GM19467 (cell line): ENCODE data around the gene ZFR.
"Not testable (repeated sequence)": the region's sequence is repeated elsewhere in the genome, so short reads cannot be mapped to it uniquely, and the experiment has no call there.

Source experiments
- ATAC-seq: cut with Tn5 transposase; IDR thresholded peaks from one replicate; pipeline ENCODE4 v1.9.1; 2021; ENCODE audit warnings: mild to moderate bottlenecking, moderate library complexity; ENCODE audit not compliant: unreplicated experiment

Gene ZFR

DNA sequence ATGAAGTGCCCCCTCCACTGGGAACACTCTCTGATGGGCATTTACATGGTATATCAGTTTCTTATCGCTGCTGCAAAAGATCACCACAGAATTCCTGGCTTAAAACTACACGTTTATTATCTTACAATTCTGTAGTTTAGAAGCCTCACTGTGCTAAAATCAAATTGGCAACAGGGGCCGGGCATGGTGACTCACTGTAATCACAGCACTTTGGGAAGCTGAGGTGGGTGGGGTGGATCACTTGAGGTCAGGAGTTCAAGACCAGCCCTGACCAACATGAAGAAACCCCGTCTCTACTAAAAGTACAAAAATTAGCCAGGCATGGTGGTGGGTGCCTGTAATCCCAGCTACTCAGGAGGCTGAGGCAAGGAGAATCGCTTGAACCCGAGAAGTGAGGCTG is 7.8 kb upstream of the ZFR start:
- ATAC-seq: not testable (repeated sequence)

DNA sequence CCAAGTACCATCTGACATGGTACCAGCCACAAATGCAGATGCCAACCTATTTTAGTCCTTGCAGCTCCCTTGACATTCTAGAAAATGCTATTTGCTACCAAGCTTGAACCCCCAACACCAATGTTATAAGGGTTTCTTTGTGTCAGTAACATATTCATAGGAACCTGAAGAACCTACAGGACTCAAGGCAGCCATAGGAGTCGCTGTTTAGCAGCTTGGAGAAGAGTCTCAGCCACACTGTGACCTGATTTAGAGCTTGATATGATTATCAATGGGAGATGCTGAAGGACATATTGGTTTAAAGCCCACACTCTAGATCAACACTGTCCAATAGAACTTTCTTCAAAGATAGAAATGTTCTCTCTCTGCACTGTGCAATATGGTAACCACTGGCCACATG is 6.4 kb upstream of the ZFR start:
- no peak for ATAC-seq

DNA sequence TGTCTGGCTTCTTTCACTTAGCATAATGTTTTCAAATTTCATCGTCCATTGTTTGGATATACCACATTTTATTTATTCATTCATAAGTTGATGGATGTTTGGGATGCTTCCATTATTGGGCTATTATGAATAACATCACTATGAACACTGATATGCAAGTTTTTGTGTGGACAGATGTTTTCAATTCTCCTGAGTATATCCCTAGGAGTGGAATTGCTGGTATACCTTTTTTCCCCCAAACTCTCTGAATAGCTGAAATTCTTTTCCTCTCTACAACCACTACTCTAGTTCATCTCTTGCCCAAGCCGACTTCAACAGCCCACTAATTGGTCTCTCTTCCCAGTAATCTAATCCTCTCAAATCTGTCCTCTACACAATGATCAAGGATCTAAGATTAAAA is 4.7 kb upstream of the ZFR start:
- ATAC-seq: no peak

DNA sequence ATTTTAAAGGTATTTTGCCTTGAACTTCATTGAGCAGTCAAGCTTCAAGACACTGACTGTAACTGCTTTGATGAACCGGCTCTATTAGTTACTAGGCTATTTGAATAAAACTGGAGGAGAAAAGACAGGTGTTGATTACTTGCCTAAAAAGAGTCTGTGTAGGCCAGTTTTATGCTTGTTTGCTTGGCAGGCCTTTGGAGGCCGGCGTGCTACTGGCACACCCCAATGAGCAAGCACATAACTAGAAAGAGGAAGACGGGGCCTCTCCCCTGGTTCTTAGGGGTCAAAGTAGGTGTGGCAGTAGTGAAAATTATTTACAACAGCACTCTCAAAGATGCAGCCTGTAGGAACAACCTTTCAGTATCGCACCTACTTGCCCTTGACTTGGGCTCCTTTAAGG is 2.1 kb upstream of the ZFR start:
- no peak for ATAC-seq

DNA sequence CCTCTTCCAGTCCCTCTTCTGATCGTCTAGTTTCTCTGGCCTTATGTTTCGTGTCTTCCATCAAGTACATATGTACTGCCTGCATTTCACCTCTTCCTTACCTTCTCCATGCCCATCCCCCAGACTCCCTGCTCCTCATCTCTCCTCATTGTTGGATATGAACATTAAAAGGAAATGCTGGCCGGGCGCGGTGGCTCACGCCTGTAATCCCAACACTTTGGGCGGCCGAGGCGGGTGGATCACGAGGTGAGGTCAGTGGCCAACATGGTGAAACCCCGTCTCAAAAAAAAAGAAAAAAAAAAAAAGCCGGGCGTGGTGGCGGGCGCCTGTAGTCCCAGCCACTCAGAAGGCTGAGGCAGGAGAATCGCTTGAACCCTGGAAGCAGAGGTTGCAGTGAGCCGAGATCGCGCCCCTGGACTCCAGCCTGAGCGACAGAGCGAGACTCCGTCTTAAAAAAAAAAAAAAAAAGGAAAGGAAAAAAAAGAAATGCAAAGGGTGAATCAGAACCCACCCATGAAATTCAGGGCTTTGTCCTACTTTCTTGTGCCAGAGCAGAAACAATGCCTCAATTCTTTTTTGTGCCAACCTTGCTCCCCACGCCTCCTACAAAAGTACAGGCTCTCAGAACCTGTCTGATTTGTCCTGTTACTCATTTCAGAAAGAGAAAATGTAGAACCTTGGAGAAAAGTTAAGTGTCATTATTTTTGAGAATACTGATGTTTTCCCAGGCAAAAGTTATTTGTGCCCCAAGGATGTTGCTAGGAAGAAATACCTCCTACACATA is 1.5 kb upstream of the ZFR start:
- ATAC-seq: no peak

DNA sequence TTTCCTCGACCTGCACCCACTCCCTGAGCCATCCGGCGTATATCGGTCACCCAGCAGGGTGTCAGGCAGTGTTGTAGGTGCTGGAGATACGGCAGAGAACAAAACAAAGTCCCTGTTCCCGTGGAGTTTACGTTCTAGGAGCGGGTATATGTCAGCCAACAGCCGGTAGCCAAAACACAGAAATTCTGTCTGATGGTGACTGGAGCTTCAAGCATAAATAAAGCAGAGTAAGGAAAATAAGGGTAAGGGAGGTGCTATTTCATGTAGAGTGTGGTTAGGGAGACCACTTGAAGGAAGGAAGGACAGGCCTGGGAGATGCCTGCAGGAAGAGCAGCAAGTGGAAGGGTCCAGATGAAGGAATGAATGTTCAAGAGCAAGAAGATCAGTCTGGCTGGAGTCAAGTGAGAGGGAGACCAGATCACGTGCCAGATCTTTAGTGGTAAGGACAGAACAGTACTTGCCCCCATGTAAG is 783 bp upstream of the ZFR start:
- no peak for ATAC-seq

DNA sequence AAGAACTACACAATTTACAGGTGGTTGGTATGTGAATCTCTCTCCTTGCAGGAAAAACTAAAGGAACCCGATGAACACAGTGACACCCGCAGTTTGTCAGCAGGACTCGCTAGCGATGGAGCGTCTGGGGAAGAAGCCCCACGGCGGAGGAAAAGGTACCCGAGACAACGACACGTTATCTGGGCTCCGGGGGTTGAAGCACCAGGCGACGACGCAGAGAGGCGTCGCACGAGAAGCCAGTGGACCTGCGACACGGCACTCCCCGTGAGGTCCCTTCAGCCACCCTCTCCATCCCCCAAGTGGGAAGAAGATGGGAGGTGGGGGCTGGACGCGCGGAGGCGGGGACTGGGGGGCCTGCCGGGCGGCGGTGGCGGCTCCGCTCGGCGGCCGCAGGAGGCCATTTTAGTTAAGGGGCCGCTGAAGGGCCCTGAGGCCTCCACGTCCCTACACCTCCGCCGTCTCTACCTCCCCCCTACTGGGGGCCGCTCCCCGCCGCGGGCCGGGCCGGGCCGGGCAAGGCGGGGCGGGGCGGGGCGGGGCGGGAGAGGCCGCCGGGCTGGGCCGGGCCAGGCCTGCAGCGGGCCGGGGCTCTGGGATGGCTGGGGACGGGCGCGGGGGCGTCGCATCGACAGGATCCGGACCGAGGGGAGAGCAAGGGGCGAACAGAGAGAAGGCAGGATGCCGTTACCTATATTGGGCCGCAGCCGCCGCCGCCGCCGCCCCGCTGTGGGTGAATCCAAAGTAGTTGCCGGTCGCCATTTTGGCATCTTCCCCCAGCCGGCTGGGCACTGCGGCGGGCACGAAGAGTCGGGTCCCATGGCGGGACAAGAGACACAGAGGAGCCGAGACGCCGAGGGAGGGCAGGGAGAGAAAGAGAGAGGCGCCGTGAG is 754 bp downstream of the ZFR start:
- peak; percentile 26 for ATAC-seq

DNA sequence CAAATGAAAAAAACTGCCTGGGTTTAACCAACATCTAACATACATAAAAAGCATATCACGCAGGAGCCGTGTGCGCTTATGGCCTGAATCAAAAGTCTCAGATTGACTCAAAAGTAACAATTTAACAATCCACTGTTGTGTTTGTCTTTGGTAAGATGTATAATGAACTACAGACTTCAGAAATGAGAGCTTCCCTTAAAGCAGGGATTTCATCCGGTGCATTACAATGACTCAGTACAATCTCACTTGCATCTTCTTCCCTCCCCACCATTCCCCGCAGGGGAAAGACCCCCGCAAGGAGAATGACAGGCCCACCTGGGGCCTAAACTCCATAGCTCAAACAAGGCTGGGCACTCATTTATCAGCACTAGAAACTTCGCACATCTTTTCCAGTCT is 1.4 kb downstream of the ZFR start:
- peak; percentile 30 for ATAC-seq

DNA sequence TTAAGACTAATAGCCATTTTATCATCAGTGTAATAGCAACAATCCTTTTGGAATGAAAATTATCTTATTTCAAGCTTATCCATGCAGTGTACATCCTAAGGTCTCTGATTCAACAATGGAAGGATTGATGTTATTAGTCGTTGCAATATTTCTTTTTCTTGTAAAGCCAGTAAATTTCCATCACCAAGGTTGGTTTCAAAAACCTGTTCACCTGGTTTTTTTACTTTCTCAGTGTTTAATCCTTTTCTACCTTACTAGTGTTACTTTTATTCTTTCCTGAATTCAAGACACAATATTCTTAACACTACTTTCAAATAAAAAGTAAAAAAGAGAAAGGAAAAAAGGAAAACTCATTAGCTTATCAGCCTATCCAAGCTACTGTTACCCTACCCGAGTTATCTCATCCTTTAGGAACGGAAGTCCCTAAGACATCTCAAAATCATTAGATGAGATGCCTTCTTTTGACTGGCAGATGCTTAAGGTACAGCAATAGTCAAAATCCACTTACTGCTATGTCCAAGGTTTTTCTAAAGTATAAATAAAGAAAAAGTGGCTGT is 5.4 kb downstream of the ZFR start:
- no peak for ATAC-seq

DNA sequence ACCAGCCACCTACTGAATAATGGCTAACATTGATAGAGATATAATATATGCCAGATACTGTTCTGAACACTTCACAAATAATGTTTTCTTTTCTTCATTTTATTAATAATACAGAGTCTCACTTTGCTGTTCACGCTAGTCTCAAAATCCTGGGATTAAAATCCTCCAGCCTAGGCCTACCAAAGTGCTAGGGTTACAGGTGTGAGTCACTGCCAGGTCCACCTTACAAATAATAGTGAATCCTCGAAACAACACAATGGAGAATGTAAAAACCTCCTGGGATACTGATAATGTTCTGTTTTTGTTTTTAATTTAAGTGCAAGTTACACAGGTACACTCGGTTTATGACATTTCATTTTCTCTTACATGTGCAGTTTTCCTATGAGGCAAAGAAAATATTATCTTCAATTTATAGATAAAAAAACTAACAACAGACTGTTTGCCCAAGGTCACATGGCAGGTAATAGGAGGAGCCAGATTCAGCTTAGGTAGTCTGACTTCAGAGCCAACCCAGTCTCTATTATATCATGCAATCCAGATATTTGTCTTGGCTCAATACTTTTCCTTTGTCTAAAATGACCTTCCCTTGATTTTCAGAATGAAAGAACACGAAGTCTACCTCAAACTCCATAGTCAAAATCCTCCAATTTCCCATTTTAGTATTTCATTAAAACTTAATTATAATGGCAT is 7.8 kb downstream of the ZFR start:
- ATAC-seq: no peak

DNA sequence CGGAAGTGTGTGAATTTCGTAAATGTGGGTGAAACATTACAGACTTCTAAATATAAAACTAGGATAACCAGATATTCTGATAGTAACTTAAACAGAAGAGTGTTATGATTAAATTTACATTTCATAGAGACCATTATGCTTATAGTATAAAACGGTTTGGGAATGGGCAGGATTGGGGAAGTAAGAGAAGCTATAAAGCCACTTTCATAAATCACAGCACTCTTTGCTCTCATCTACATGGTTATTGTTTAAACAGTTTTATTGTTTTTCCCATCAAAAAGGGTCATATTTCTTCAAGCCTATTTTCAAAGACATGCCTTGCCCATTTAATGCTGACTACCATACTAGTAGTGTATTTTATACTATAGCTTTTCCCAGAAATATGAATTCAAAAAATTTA is 9.2 kb downstream of the ZFR start:
- ATAC-seq: no peak

DNA sequence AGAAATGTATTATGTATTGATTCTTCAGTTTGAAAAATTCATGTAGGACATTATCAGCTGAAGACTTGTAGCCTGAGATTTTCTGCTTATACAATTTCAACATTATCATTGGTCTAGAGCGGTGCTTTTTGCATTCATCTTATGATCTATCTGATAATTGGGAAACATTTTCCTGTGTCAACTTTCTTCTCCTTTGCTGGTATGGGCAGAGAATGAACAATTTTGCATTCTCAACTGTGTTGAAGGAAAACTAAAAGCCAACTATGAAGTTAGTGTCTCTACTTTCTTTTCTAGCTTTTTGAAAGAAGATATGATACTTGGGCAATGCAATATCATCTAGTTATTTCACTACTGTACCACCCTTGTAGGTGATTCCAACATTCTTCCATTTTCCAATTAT is 10.3 kb downstream of the ZFR start:
- no peak for ATAC-seq

DNA sequence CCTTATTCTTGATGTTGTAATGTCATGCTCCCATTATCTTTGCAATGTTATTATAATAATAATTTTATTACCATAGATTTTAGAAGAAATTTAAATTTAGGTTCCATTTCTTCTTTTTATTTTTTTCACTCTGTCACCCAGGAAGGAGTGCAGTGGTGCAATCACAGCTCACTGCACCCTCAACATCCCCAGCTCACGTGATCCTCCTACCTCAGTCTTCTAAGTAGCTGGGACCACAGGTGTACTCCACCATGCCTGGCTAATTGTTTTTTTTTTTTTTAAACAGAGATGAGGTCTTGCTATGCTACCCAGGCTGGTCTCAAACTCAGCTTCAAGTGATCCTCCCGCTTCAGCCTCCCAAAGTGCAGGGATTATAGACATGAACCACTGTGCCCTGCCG is 11.9 kb downstream of the ZFR start:
- no peak for ATAC-seq

DNA sequence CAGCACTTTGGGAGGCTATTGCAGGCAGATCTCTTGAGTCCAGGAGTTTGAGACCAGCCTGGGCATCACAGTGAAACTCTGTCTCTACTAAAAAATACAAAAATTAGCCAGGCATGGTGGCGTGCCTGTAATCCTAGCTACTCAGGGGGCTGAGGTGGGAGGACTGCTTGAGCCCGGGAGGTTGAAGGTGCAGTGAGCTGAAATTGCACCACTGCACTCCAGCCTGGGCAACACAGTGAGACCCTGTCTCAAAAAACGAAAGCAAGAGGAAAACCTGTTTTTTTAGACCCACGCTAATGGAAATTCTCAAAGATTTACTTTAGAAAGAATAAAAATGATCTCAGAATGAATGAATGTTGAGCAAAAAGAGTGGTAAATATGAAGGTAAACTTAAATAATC is 13.7 kb downstream of the ZFR start:
- not testable (repeated sequence) for ATAC-seq

DNA sequence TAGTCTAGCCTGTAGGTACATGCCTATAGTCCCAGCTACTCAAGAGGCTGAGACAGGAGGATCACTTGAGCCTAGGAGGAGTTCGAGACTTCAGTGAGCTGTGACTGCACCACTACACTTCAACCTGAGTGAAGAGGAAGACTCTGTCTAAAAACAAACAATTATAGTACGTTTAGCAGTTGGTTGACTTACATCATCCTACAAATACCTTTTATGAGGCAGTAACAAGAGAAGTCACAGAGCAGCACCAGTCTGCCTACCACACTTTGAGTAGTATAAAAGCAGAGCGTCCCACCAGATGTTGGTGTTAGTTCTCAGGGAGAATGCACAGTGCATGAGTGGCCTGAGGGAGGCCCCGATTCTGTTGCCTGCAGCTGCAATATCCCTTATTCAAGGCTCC is 16.1 kb downstream of the ZFR start:
- ATAC-seq: no peak

DNA sequence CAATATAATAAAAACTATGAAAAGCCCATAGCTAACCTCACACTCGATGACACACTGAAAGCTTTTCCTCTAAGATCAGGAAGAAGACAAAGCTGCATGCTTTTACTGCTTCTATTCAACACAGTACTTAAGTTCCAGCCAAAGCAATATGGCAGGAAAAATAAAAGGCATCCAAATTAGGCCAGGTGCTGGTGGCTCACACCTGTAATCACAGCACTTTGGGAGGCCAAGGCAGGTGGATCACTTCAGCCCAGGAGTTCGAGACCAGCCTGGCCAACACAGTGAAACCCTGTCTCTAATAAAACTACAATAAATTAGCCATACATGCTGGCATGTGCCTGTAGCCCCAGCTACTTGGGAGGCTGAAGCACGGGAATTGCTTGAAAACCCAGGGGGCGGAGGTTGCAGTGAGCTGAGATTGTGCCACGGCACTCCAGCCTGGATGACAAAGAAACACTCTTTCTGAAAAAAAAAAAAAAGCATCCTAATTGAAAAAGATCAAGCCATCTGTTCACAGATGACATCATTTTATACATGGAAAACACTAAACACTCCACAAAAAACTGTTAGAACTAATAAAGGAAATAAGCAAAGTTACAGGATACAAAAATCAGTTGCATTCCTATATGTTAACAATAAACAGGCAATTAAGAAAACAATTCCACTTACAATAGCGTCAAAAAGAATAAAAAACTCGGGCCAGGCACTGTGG is 17.9 kb downstream of the ZFR start:
- ATAC-seq: no peak

DNA sequence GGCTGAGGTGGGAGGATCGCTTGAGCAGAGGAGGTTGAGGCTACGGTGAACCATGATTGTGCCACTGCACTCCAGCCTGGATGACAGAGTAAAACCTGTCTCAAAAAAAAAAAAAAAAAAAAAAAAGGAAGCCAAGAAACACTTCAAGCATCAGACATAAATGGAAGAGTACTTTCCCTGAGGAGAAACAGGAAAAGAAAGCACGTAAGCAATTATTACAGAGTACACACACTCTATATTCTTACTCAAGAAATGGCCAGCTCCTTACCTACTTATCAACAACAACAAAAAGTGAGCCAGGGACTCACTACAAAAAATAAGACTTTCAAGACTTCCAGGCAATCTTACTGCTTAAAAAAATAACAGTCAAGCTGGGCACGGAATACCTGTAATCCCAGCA is 21.8 kb downstream of the ZFR start:
- ATAC-seq: no peak

DNA sequence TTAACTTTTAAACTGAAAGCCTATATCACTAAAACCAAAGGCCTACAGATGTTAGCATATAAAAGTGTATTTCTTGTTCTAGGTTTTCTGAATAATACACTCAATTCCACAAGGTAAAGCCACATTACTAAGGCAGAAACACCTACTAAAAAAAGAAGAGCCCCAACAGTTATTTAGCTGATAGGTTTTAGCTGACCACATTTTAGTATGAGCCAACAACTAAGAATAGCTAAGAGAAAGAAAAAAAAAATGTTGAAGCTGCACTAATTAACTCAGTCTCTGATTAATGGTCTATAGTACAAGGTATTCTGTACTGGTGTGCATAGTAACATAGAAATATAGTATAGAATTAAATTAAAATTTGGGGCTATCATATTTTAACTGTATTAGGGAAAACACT is 23.5 kb downstream of the ZFR start:
- no peak for ATAC-seq

DNA sequence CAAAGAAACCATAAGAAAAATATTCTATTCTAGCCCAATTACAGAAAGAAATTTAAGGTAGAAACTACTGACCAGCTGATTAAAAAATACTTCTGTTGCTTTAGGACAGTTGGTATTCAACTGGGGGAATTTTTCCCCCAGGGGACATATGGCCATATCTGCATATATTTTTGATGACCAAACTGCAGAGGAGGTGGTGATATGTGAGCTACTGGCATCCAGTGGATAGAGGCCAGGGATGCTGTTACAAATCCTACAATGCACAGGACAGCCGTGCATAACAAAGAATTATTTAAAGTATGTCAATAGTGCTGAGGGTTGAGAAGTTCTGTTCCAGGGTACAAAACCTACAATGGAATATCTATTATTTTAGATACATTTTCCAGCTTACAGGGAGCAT is 24.0 kb downstream of the ZFR start:
- ATAC-seq: no peak

DNA sequence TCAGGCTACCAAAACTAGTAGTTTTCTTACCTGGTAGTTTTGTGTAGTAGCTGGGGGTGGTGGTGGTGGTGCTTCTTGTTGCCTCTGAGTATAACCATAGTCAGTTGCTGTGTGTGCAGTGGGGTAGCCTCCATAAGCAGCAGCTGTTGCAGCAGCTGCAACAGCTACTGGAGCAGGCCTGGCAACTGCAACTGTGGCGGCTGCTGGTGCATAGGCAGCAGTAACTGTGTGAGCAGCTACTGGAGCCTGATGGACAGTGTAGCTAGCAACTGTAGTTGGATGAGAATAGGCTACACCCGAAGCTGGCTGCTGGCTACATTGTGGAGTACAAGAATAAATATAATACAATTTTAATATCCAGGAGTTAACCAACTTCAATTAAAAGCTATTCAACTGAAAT is 24.7 kb downstream of the ZFR start:
- no peak for ATAC-seq
